ENCODE data around the gene COX18. TPM values are rescaled to one million over a fixed set of nuclear protein-coding genes. Genes with fewer than 3 reads are reported as not detected.

The COX18 gene
- polyA plus RNA-seq, 2 of the 4 experiments (the other 2 are of a cell fraction): 9.7 to 17.6 TPM

GRCh38 chr4:73028621-73029020, 40.9 kb downstream of the COX18 start:
- H3K9me3 ChIP-seq: no peaks in the 10 kb centered on the region
- DNase-seq (ENCODE audit: low read depth in 1 of 2, low spot score in 1 of 2): no peak
- no peak for TF ChIP-seq NFE2L2 (conservative IDR thresholded peaks at IDR 0.05; ENCODE audit: low read length)
- no peak for ATAC-seq
- ChIA-PET CTCF (no interaction called here), POLR2A (no interaction called here)
- no peak overlapping the region for H3K4me2 ChIP-seq
- no peaks in the 10 kb centered on the region for H3K4me1 ChIP-seq
- FAIRE-seq: no peak
- no peak overlapping the region for H3K4me3 ChIP-seq
- WGBS (ENCODE audit: missing lambda C conversion rate): 13% methylated on average over 5 of the region's 5 CpGs
- no peak overlapping the region for H3K27ac ChIP-seq

- 4% methylated on average over 1 of the region's 1 CpG for WGBS (ENCODE audit: missing lambda C conversion rate)
- DNase-seq (ENCODE audit: low read depth in 1 of 2, low spot score in 1 of 2) (peak; percentile 17 to 53), FAIRE-seq (no peak), ATAC-seq (peak; percentile 92 to 93)
- Histone ChIP-seq H3K27ac (no peak overlapping the region), H3K9me3 (no peaks in the 10 kb centered on the region), H3K4me1 (no peaks in the 10 kb centered on the region), H3K4me2 (no peak overlapping the region), H3K4me3 (no peak overlapping the region)
- POLR2A ChIA-PET: no interaction called here
- TF ChIP-seq RAD21 (conservative IDR thresholded peaks at IDR 0.05 in 1 of 2, IDR thresholded peaks at IDR 0.05 in 1 of 2) (peak; percentile 69 to 77), NFE2L2 (conservative IDR thresholded peaks at IDR 0.05; ENCODE audit: low read length) (no peak), ATOH8 (CRISPR knock-in tag; IDR thresholded peaks at IDR 0.05; ENCODE audit: low read depth) (no peak), POLR2A (IDR thresholded peaks at IDR 0.05; ENCODE audit: low read length) (no peak), NR3C1 (IDR thresholded peaks at IDR 0.05) (no peak), ZFP36 (IDR thresholded peaks at IDR 0.05; ENCODE audit: borderline replicate concordance, partially characterized antibody) (no peak), REST (IDR thresholded peaks at IDR 0.05) (no peak), SMC3 (IDR thresholded peaks at IDR 0.05) (peak; percentile 39; the same call in 2 of the 3 replicates), FOSB (CRISPR knock-in tag; IDR thresholded peaks at IDR 0.05) (no peak), MAZ (IDR thresholded peaks at IDR 0.05; ENCODE audit: borderline replicate concordance, low read depth, low read length) (no peak), BHLHE40 (IDR thresholded peaks at IDR 0.05; ENCODE audit: low read depth, low read length) (no peak), CTCF (IDR thresholded peaks at IDR 0.05) (peak; percentile 61), KDM1A (IDR thresholded peaks at IDR 0.05; ENCODE audit: low read depth) (no peak), E2F6 (IDR thresholded peaks at IDR 0.05; ENCODE audit: borderline replicate concordance, low read depth) (no peak)
- CTCF ChIA-PET: interaction anchor here (0.8 to 5.1 kb wide), 7 partner anchors 9 to 697 kb away, joined by 3 to 37 read pairs (median 4); no protein-coding TSS in a partner anchor
Observed at GRCh38 chr4:73021634-73022033, 47.9 kb downstream of the COX18 start.

- ChIA-PET POLR2A (no interaction called here), CTCF (interaction anchor here (0.7 to 5.1 kb wide), 6 partner anchors 63 to 695 kb away, joined by 3 to 37 read pairs (median 5); no protein-coding TSS in a partner anchor)
- Histone ChIP-seq H3K4me2 (no peak overlapping the region), H3K27ac (no peak overlapping the region), H3K4me3 (no peak overlapping the region), H3K4me1 (no peaks in the 10 kb centered on the region), H3K9me3 (no peaks in the 10 kb centered on the region)
- WGBS (ENCODE audit: missing lambda C conversion rate): 4% methylated on average over 3 of the region's 3 CpGs
- peak; percentile 6 to 18 for DNase-seq (ENCODE audit: low read depth in 1 of 2, low spot score in 1 of 2)
- ATAC-seq: 0 out of 6 replicates have a peak, but pooled peaks of 1 of the 2 experiments have one; percentile 28
- no peak for FAIRE-seq
- TF ChIP-seq CTCF (IDR thresholded peaks at IDR 0.05): peak; percentile 73
- TF ChIP-seq JUNB (IDR thresholded peaks at IDR 0.05): no peak
- TF ChIP-seq KDM1A (IDR thresholded peaks at IDR 0.05; ENCODE audit: low read depth): no peak
- TF ChIP-seq FOSB (CRISPR knock-in tag; IDR thresholded peaks at IDR 0.05): no peak
- TF ChIP-seq RAD21 (conservative IDR thresholded peaks at IDR 0.05 in 1 of 2, IDR thresholded peaks at IDR 0.05 in 1 of 2): peak; percentile 71 to 81
- TF ChIP-seq SMC3 (IDR thresholded peaks at IDR 0.05): peak; percentile 88
Observed at GRCh38 chr4:73019462-73020047, 50.0 kb downstream of the COX18 start.
